Body of pancreas (tissue), 4 donors: ENCODE data around the gene KIF13A.

Source experiments
- POLR2A ChIP-seq, 3 donors: fragments of 450-650 bp; IDR thresholded peaks; one replicate each; pipeline ENCODE4 v1.6.1; 2016; ENCODE audit warnings: antibody characterized with exemption in 3 of 3, mild to moderate bottlenecking in 2 of 3
- TF ChIP-seq, protein P1 (sequence below), 7 experiments: fragments of 450-650 bp in 4 of 7; fragments of 200-600 bp in 3 of 7; sonication (generic) in 3 of 7; IDR thresholded peaks; one replicate each; pipeline ENCODE4 v1.5.1; 2016 to 2019; ENCODE audit warnings: antibody characterized with exemption in 7 of 7

DNA sequence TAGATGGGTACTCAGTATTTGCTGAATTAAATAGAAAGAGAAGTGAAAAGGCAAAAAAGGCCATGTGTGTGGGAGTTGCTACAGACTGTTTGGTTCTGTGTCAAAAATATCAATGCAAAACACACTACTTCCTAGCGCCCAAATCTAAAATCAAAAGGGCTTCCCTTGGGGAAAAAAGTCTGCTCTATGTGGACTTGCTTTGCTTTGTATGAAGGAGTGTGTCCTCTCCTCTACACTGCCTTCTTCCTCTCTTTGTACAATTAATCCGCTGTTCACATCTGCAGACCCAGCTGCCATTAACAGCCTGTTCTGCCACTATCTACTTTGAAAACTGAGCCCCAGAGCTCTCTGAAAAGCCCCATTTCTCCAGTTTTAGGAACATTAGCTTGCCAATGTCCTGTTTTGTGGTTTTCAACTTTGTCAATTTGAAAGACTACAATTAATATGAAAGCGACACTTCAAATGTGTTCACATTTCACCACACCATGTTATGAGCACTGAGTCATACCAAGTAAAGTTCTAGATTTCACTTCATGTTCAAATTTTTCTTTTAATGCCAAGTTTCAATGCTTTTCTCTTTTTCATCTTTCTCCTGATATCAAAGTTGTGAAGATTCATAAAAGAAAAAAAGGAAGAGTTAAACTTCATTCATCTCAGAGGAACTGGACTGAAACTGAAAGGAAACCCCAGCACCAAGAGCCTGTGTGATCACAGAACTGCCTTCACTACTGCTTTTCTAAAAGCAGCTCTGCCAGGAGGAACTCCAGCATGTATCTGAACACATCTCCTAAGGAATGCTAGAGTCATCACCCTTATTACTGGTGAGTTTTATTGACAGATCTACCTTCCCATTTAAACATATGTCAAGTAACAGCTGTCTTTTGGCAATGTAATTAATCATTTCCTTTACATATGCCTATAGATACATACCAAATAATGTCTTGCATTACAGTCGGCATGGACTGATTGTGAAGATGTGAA lies 102.6 kb downstream of the KIF13A start:
- TF ChIP-seq, protein P1, sequence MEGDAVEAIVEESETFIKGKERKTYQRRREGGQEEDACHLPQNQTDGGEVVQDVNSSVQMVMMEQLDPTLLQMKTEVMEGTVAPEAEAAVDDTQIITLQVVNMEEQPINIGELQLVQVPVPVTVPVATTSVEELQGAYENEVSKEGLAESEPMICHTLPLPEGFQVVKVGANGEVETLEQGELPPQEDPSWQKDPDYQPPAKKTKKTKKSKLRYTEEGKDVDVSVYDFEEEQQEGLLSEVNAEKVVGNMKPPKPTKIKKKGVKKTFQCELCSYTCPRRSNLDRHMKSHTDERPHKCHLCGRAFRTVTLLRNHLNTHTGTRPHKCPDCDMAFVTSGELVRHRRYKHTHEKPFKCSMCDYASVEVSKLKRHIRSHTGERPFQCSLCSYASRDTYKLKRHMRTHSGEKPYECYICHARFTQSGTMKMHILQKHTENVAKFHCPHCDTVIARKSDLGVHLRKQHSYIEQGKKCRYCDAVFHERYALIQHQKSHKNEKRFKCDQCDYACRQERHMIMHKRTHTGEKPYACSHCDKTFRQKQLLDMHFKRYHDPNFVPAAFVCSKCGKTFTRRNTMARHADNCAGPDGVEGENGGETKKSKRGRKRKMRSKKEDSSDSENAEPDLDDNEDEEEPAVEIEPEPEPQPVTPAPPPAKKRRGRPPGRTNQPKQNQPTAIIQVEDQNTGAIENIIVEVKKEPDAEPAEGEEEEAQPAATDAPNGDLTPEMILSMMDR (IDR thresholded peaks at IDR 0.05): no peak
- TF ChIP-seq POLR2A (IDR thresholded peaks at IDR 0.05): no peak
